AG09309 (cell line): ENCODE measurements around the gene C20orf144.
A peak's percentile ranks its signal among the peaks of the same experiment; 100 is the strongest.

Source experiments
- DNase-seq: peaks from one replicate; pipeline ENCODE4 v3.0.0-alpha.2; 2010; ENCODE audit warnings: low read depth
- H3K4me3 ChIP-seq: 2 replicates; pipeline ENCODE4 v1.5.1; 2011; ENCODE audit warnings: mild to moderate bottlenecking, low read depth, low read length, moderate library complexity; ENCODE audit not compliant: control insufficient read depth
- CTCF ChIP-seq: IDR thresholded peaks from 2 replicates; pipeline ENCODE4 v1.5.1; 2011; ENCODE audit warnings: mild to moderate bottlenecking, low read depth, low read length, inconsistent platforms; ENCODE audit not compliant: insufficient read depth, control insufficient read depth; ENCODE audit errors: missing control alignments

C20orf144 gene

GRCh38 chr20:33664085-33664761, 2.1 kb downstream of the C20orf144 start:
- H3K4me3 ChIP-seq, result peak overlapping the region; percentile 96
- no peak for TF ChIP-seq CTCF
- no peak for DNase-seq

- TF ChIP-seq CTCF, result no peak
- no peak for DNase-seq
- no peak overlapping the region for H3K4me3 ChIP-seq
These were observed 2.6 kb downstream of the C20orf144 start for GRCh38 chr20:33664762-33665144.

GRCh38 chr20:33666293-33667244, 4.4 kb downstream of the C20orf144 start, which contains the start of gene ACTL10:
TSS of gene ACTL10 (plus strand) at chr20:33666943. CDS start at chr20:33667498, 555 bp downstream.
- peak; percentile 91 for DNase-seq
- peak; percentile 51 for TF ChIP-seq CTCF
- peak within 1 kb of the TSS; percentile 43 for H3K4me3 ChIP-seq

- TF ChIP-seq CTCF, result no peak
- H3K4me3 ChIP-seq, result peak overlapping the region; percentile 43
- DNase-seq, result no peak
These were observed 5.1 kb downstream of the C20orf144 start for GRCh38 chr20:33667245-33667675.

- no peak for DNase-seq
- TF ChIP-seq CTCF, result peak; percentile 87
- peak overlapping the region; percentile 43 for H3K4me3 ChIP-seq
These were observed 5.7 kb downstream of the C20orf144 start for GRCh38 chr20:33667676-33668465.
